Measurements from ENCODE around the gene MYOZ2.

MYOZ2 gene

DNA sequence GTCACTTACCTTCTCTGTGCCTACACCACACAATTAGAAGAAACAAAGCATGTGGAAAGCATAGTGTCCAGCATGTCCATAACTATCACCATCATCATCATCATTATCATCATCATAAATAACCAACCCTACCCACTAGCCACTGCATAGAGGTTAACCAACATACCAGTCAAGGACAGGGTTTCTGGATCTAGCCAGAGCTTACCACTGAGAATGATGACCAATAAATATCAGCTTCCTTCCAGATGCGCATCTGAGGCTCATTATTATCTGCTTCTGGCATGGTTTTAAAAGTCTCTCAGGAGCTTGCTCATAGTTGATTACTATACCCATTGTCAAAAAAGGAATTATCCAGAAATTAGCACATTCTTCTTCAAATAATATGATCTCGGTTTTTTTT lies 25.5 kb upstream of the MYOZ2 start:
- no peak overlapping the region for H3K27ac ChIP-seq
- TF ChIP-seq, protein P1, sequence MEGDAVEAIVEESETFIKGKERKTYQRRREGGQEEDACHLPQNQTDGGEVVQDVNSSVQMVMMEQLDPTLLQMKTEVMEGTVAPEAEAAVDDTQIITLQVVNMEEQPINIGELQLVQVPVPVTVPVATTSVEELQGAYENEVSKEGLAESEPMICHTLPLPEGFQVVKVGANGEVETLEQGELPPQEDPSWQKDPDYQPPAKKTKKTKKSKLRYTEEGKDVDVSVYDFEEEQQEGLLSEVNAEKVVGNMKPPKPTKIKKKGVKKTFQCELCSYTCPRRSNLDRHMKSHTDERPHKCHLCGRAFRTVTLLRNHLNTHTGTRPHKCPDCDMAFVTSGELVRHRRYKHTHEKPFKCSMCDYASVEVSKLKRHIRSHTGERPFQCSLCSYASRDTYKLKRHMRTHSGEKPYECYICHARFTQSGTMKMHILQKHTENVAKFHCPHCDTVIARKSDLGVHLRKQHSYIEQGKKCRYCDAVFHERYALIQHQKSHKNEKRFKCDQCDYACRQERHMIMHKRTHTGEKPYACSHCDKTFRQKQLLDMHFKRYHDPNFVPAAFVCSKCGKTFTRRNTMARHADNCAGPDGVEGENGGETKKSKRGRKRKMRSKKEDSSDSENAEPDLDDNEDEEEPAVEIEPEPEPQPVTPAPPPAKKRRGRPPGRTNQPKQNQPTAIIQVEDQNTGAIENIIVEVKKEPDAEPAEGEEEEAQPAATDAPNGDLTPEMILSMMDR (conservative IDR thresholded peaks at IDR 0.05; ENCODE audit: low read depth), result no peak
- no peak for DNase-seq (ENCODE audit: low spot score)
- ChIA-PET CTCF (no interaction called here), POLR2A (ENCODE audit: low non-redundant PET) (no interaction called here)

DNA sequence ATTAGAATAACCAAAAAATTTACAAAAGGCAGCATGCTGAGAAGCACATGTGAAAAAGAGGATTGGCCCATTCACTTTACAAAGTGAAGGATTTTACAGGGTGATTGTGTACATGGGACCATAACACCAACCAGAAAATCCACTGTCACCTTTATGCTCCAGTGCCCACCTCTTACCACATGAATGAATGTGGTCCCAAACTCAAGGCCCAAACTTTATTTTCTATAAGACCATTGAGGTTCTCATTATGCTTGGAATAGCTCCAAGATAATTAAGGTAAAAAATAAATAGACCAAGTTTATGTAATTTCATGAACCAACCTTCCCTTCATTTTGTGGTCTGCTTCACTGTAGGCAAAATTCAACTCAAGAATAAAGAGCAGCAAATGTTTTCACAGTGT lies 24.3 kb upstream of the MYOZ2 start:
- H3K27ac ChIP-seq, result no peak overlapping the region
- CTCF ChIA-PET, result no interaction called here
- DNase-seq (ENCODE audit: low spot score), result no peak
- TF ChIP-seq, protein P1 (conservative IDR thresholded peaks at IDR 0.05; ENCODE audit: low read depth), result no peak
- POLR2A ChIA-PET (ENCODE audit: low non-redundant PET), result no interaction called here

DNA sequence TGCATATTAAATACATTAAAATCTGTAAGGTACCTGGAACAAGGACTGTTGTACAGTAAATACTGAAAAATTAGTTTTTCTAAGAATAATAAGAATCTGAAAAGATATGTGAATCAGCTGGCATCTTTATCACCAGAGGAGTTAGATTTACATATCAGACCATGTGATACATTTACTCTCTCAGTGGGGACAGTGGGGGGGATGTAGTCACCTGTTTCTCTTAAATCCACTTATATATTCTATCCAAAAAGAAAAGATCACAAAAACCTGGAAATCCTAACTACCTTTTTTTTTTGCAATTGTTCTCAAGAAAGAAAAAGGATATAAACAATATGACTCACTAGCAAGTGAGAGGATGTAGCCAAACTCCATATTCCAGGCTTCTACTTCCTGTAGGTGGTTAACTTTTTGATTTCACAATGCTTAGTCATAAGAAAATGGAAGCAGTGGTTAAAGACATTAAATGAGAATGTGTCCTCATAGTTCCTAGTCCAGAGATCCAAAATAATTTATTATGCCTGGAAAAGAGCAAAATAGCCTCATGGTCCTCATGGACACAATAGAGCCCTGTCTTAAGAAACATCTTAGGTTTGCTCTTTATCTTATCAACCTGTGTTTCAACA lies 22.5 kb upstream of the MYOZ2 start:
- H3K27ac ChIP-seq, result no peak overlapping the region
- ChIA-PET POLR2A (ENCODE audit: low non-redundant PET) (no interaction called here), CTCF (interaction anchor here (0.6 to 0.8 kb wide), 3 partner anchors 10 to 51 kb away, joined by 3 to 8 read pairs (median 5); no protein-coding TSS in a partner anchor)
- TF ChIP-seq, protein P1 (conservative IDR thresholded peaks at IDR 0.05; ENCODE audit: low read depth), result no peak
- DNase-seq (ENCODE audit: low spot score), result peak; percentile 87

DNA sequence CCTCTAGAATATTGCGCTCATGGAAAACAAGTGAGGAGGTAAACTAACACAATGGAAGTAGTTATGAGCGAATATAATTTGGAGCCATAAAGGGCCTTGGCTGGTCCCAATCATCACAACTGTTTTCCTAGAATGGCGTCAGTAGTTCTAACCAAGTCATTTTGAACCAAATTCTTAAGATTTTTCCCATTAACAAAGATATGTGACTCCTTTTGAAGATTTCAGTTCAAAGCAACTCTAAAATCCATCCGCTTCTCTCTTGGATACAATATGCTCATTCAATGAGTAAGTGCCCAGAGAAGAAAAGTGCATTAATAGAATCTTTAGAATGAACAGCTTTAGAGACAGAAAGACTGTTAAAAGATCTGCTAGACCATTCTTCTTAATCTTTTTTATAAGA lies 19.6 kb upstream of the MYOZ2 start:
- DNase-seq (ENCODE audit: low spot score), result no peak
- CTCF ChIA-PET, result interaction anchor here (0.6 to 0.8 kb wide), 2 partner anchors 11 to 27 kb away, joined by 4 read pairs; no protein-coding TSS in a partner anchor
- no peak overlapping the region for H3K27ac ChIP-seq
- TF ChIP-seq, protein P1 (conservative IDR thresholded peaks at IDR 0.05; ENCODE audit: low read depth), result no peak
- POLR2A ChIA-PET (ENCODE audit: low non-redundant PET), result no interaction called here

DNA sequence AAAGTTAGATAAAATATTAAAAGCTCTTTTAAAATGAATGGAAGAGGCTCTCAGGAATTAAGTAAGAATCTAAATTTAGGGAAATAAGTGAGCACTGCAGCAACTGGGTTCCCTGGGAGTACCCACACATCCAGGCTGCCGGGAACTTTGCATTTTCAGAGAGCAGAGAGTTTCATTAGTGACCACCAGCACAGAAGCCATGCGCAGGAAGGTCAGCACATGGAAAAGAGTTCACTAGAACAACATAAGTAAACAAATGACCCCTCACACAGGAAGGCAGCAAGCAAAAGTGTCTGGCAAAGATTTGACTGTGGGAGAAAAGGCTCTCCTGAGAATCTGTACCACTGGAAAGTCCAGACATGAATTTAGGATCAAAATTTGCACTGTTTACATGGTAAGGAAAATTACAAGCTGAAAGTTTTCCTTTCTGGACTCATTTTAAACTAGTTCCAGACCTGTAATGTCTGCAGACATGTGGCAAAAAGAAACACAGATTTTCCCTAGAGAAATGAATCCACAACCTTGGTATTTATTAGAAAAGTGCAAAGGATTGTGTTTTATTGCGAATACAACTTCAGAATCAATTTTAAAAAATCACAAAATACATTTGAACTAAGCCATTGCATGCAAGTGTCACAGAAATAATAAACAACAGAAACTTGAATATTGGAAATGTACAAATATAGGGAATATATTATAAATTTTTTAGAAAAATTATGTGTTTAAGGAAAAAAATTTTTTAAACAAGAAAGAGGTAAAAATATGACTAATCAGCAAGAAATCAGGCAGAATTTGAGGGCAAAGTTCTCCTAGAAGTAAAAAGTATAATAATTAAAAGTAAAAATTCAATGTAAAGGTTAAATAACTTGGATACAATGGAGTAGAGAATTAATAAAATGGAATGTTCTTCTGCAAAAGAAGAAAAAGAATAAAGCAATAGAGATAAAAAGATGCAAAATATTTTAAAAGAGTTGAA lies 18.4 kb upstream of the MYOZ2 start:
- CTCF ChIA-PET, result interaction anchor here (0.6 kb wide), 1 partner anchor 9 kb away, joined by 4 read pairs; no protein-coding TSS in a partner anchor

DNA sequence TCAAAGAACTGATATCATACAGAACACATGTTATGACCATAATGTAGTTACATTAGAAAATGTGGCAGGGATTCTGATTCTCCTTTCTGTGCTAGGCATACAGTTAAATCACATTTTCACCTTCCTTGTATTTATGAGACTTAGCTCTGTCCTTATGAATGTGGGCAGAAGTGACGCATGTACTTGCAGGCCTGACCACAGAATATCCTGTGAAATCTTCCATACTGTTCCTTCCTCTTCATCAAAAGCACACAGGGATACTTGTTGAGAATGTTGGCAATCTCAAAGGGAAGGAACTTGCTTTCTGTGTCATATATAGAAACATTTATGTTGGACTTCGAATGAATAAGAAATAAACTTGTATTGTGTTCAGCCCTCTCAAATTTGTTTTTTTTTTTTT lies 17.2 kb upstream of the MYOZ2 start:
- DNase-seq (ENCODE audit: low spot score), result no peak
- no peak overlapping the region for H3K27ac ChIP-seq
- CTCF ChIA-PET, result interaction anchor here (0.6 kb wide), 1 partner anchor 76 kb away, joined by 3 read pairs; no protein-coding TSS in a partner anchor
- TF ChIP-seq, protein P1 (conservative IDR thresholded peaks at IDR 0.05; ENCODE audit: low read depth), result no peak
- POLR2A ChIA-PET (ENCODE audit: low non-redundant PET), result no interaction called here

More for the DNA sequence above, 18.4 kb upstream of the MYOZ2 start:
- POLR2A ChIA-PET (ENCODE audit: low non-redundant PET), result no interaction called here
- no peak for DNase-seq (ENCODE audit: low spot score)
- TF ChIP-seq, protein P1 (conservative IDR thresholded peaks at IDR 0.05; ENCODE audit: low read depth), result no peak
- no peak overlapping the region for H3K27ac ChIP-seq
